SK-N-SH (cell line): ENCODE results near the gene UQCR11. TPM values are rescaled to one million over a fixed set of nuclear protein-coding genes. Genes with fewer than 3 reads are reported as not detected.
A peak's percentile ranks its signal among the peaks of the same experiment; 100 is the strongest.

ENCODE experiments used
- CTCF ChIA-PET: fragments of 300-600, 350-600 bp; formaldehyde crosslinking; extraction: SDS; loops from one replicate; lab custom pipeline; 2021; lab: Yijun Ruan, JAX
- POLR2A ChIA-PET: fragments of 350-600 bp; sonication (Branson Sonifier 250); formaldehyde crosslinking; extraction: SDS; loops from one replicate; lab custom pipeline; 2020; ENCODE audit warnings: antibody characterized with exemption, inconsistent platforms; lab: Yijun Ruan, JAX
- DNase-seq: peaks from one replicate; pipeline ENCODE4 v3.0.0; 2012
- H2AFZ ChIP-seq: fragments of 200-600 bp; sonication (generic); 2 replicates; pipeline ENCODE4 v1.8.1; 2016; ENCODE audit warnings: antibody characterized with exemption, mild to moderate bottlenecking, low read depth
- H3F3A ChIP-seq: fragments of 200-600 bp; sonication (generic); replicated peaks from 2 replicates; pipeline ENCODE3; 2016; ENCODE audit warnings: antibody characterized with exemption, mild to moderate bottlenecking; ENCODE audit not compliant: insufficient read depth
- H3K27ac ChIP-seq, 2 experiments: fragments of 200-500 bp in 1 of 2; fragments of 200-600 bp in 1 of 2; sonication (Bioruptor generic) in 1 of 2; sonication (generic), shearing (Covaris generic) in 1 of 2; 2 replicates each; pipeline versions ENCODE4 v1.5.1 to v1.6.1; 2014 to 2016; ENCODE audit warnings: low read depth in 2 of 2, inconsistent platforms in 1 of 2, low read length in 1 of 2, mild to moderate bottlenecking in 1 of 2, mixed read lengths in 1 of 2
- H3K27me3 ChIP-seq: fragments of 200-600 bp; sonication (generic), shearing (Covaris generic); 2 replicates; pipeline ENCODE4 v1.6.1; 2016; ENCODE audit warnings: mixed run types; ENCODE audit not compliant: insufficient read depth
- H3K36me3 ChIP-seq, 2 experiments: fragments of 200-500 bp in 1 of 2; fragments of 200-600 bp in 1 of 2; sonication (Bioruptor generic) in 1 of 2; sonication (generic) in 1 of 2; replicated peaks in 1 of 2; 2 replicates each; pipeline versions ENCODE3 to v1.5.1; 2014 to 2016; ENCODE audit warnings: low read length in 1 of 2, mild to moderate bottlenecking in 1 of 2; ENCODE audit not compliant: insufficient read depth in 2 of 2, control insufficient read depth in 1 of 2
- H3K4me1 ChIP-seq, 2 experiments: fragments of 200-500 bp in 1 of 2; fragments of 200-600 bp in 1 of 2; sonication (Bioruptor generic) in 1 of 2; sonication (generic), shearing (Covaris generic) in 1 of 2; 2 replicates each; pipeline versions ENCODE4 v1.5.1 to v1.6.1; 2014 to 2016; ENCODE audit warnings: low read depth in 1 of 2, low read length in 1 of 2, mixed run types in 1 of 2; ENCODE audit not compliant: insufficient read depth in 2 of 2, control insufficient read depth in 1 of 2
- H3K4me2 ChIP-seq: fragments of 200-600 bp; sonication (generic), shearing (Covaris generic); 2 replicates; pipeline ENCODE4 v1.6.1; 2017; ENCODE audit warnings: mixed run types
- H3K4me3 ChIP-seq, 2 experiments: fragments of 200-500 bp in 1 of 2; fragments of 200-600 bp in 1 of 2; sonication (Bioruptor generic) in 1 of 2; sonication (generic), shearing (Covaris generic) in 1 of 2; 2 replicates each; pipeline versions ENCODE4 v1.5.1 to v1.8.1; 2014 to 2016; ENCODE audit warnings: low read depth in 2 of 2, inconsistent platforms in 1 of 2, low read length in 1 of 2, mild to moderate bottlenecking in 1 of 2, mixed read lengths in 1 of 2, moderate library complexity in 1 of 2
- H3K79me2 ChIP-seq: fragments of 200-600 bp; sonication (generic); 2 replicates; pipeline ENCODE4 v1.8.1; 2017; ENCODE audit warnings: mild to moderate bottlenecking; ENCODE audit not compliant: insufficient read depth
- H3K9ac ChIP-seq: fragments of 200-600 bp; sonication (generic); 2 replicates; pipeline ENCODE4 v1.6.1; 2017; ENCODE audit warnings: mixed run types
- H3K9me2 ChIP-seq: fragments of 200-600 bp; sonication (generic); 2 replicates; pipeline ENCODE4 v1.6.1; 2017; ENCODE audit warnings: mixed run types
- H3K9me3 ChIP-seq: fragments of 200-600 bp; sonication (generic); 2 replicates; pipeline ENCODE4 v1.6.1; 2017; ENCODE audit warnings: mixed run types, mild to moderate bottlenecking, moderate library complexity
- H4K20me1 ChIP-seq: fragments of 200-600 bp; sonication (generic); 2 replicates; pipeline ENCODE4 v1.6.1; 2017; ENCODE audit warnings: mild to moderate bottlenecking, mixed run types; ENCODE audit not compliant: insufficient read depth
- CTCF ChIP-seq: fragments of 200-600 bp; sonication (generic); IDR thresholded peaks from 2 replicates; pipeline ENCODE4 v1.6.1; 2017; ENCODE audit warnings: antibody characterized with exemption, mild to moderate bottlenecking, moderate library complexity
- EZH2phosphoT487 ChIP-seq: fragments of 200-600 bp; sonication (generic); IDR thresholded peaks from 2 replicates; pipeline ENCODE4 v1.6.1; 2017; ENCODE audit warnings: low read depth, mixed run types, mild to moderate bottlenecking, antibody characterized with exemption, moderate library complexity, borderline replicate concordance
- GABPA ChIP-seq: IDR thresholded peaks from 2 replicates; pipeline ENCODE4 v1.4.0; 2012; ENCODE audit warnings: low read depth, mild to moderate bottlenecking
- IRF3 ChIP-seq: fragments of 150-350 bp; IDR thresholded peaks from 2 replicates; pipeline ENCODE4 v1.6.1; 2016; ENCODE audit warnings: mild to moderate bottlenecking, low read depth, low read length
- MAX ChIP-seq: IDR thresholded peaks from 2 replicates; pipeline ENCODE4 v1.4.0; 2012; ENCODE audit warnings: low read depth
- NRF1 ChIP-seq: IDR thresholded peaks from 2 replicates; pipeline ENCODE4 v1.6.1; 2012; ENCODE audit warnings: low read depth, mild to moderate bottlenecking, low read length
- RFX5 ChIP-seq: IDR thresholded peaks from 2 replicates; pipeline ENCODE4 v1.6.1; 2012; ENCODE audit warnings: mild to moderate bottlenecking, improper control_type of control experiment, low read length
- RXRA ChIP-seq: IDR thresholded peaks from 2 replicates; pipeline ENCODE4 v1.4.0; 2012; ENCODE audit warnings: low read depth, mild to moderate bottlenecking, borderline replicate concordance
- TAF1 ChIP-seq: IDR thresholded peaks from 2 replicates; pipeline ENCODE4 v1.6.1; 2012; ENCODE audit warnings: low read depth, mild to moderate bottlenecking, low read length, moderate library complexity, borderline replicate concordance
- TCF12 ChIP-seq: IDR thresholded peaks from 2 replicates; pipeline ENCODE4 v1.4.0; 2012
- USF1 ChIP-seq: IDR thresholded peaks from 2 replicates; pipeline ENCODE4 v1.4.0; 2012; ENCODE audit warnings: low read depth, borderline replicate concordance
- WGBS: methylation state at CpG from one replicate; pipeline ENCODE4 v1.1.6; 2017; ENCODE audit warnings: low lambda C conversion rate; 5-methylcytosine and 5-hydroxymethylcytosine counted together
- polyA plus RNA-seq, 3 experiments: library from polyadenylated mRNA; depleted of rRNA; stranded (reverse); fragments of >200 nt; gene quantifications; 2 replicates each; pipeline ENCODE4 v1.2.3, GENCODE V29; 2012

Gene UQCR11
- polyA plus RNA-seq, 1 of the 3 experiments (the other 2 are of a cell fraction) = 372 TPM

- Histone ChIP-seq H3K9me2 (no peaks in the 10 kb centered on the region), H2AFZ (no peak overlapping the region), H3K79me2 (peaks cover 65% of the 10 kb centered on the region), H3K9me3 (no peaks in the 10 kb centered on the region), H3K4me3 (no peak overlapping the region), H3K4me2 (no peak overlapping the region), H3K27ac (no peak overlapping the region), H3K36me3 (peaks cover 7 to 9% of the 10 kb centered on the region in 2 experiments), H3K27me3 (no peaks in the 10 kb centered on the region), H3F3A (peaks cover 10% of the 10 kb centered on the region), H4K20me1 (peaks cover 26% of the 10 kb centered on the region), H3K9ac (no peak overlapping the region), H3K4me1 (peaks cover 5 to 9% of the 10 kb centered on the region in 2 experiments; a peak in 2 of 4 replicates)
- no peak for DNase-seq
- CTCF ChIA-PET = interaction anchor here (0.8 to 1.1 kb wide), 2 partner anchors 186 to 224 kb away, joined by 3 read pairs; no protein-coding TSS in a partner anchor
- POLR2A ChIA-PET = interaction anchor here (0.8 kb wide), 1 partner anchor 9 kb away, joined by 3 read pairs; the partner anchor contains the start of gene MBD3
- no peak for TF ChIP-seq TCF12
- TF ChIP-seq RFX5 = no peak
- no peak for TF ChIP-seq EZH2phosphoT487
- no peak for TF ChIP-seq TAF1
- no peak for TF ChIP-seq MAX
- no peak for TF ChIP-seq IRF3
- no peak for TF ChIP-seq USF1
- TF ChIP-seq GABPA = no peak
- no peak for TF ChIP-seq NRF1
- WGBS = 93% methylated on average over 21 of the region's 21 CpGs
These were observed 3.1 kb downstream of the UQCR11 start for GRCh38 chr19:1602091-1602707.

- Histone ChIP-seq H3F3A (peaks cover 13% of the 10 kb centered on the region), H3K4me2 (no peak overlapping the region), H2AFZ (no peak overlapping the region), H3K9me3 (no peaks in the 10 kb centered on the region), H3K4me1 (peaks cover 5 to 9% of the 10 kb centered on the region in 2 experiments; a peak in 2 of 4 replicates), H3K27me3 (no peaks in the 10 kb centered on the region), H3K36me3 (peaks cover 7 to 13% of the 10 kb centered on the region in 2 experiments), H3K9me2 (no peaks in the 10 kb centered on the region), H3K27ac (no peak overlapping the region), H3K4me3 (no peak overlapping the region), H3K79me2 (peaks cover 65% of the 10 kb centered on the region), H3K9ac (no peak overlapping the region), H4K20me1 (peaks cover 26% of the 10 kb centered on the region)
- DNase-seq = no peak
- ChIA-PET POLR2A (interaction anchor here (0.8 kb wide), 1 partner anchor 9 kb away, joined by 3 read pairs; the partner anchor contains the start of gene MBD3), CTCF (interaction anchor here (0.8 to 2.2 kb wide), 3 partner anchors 23 to 224 kb away, joined by 3 to 6 read pairs (median 3); no protein-coding TSS in a partner anchor)
- WGBS = 95% methylated on average over 12 of the region's 14 CpGs
- TF ChIP-seq CTCF = peak; percentile 36; the same call in 1 of the 2 replicates
- TF ChIP-seq RXRA = no peak
These were observed 3.6 kb downstream of the UQCR11 start for GRCh38 chr19:1601613-1602064.
